ENCODE measurements around the gene UBTD1. TPM values are rescaled to one million over a fixed set of nuclear protein-coding genes. Genes with fewer than 3 reads are reported as not detected.

UBTD1 gene
- polyA plus RNA-seq, 1 donor (not counting 4 experiments of a cell fraction or from before 2014, with no cell fraction given), result 12.0 TPM

- Histone ChIP-seq H3K27me3 (ENCODE audit: control insufficient read depth, extremely low read depth, insufficient read depth, low read length) (no peaks in the 10 kb centered on the region), H3K9me1 (ENCODE audit: control insufficient read depth, extremely low read depth, insufficient read depth, low read length) (no peaks in the 10 kb centered on the region), H3K9ac (ENCODE audit: control insufficient read depth, extremely low read depth, insufficient read depth, low read length) (no peak overlapping the region), H3K27ac (ENCODE audit: control insufficient read depth, insufficient read depth, low read length) (peak overlapping the region; percentile 76), H3K4me1 (ENCODE audit: control insufficient read depth, extremely low read depth, insufficient read depth, low read length) (peaks cover 43% of the 10 kb centered on the region), H4K20me1 (ENCODE audit: control insufficient read depth, extremely low read depth, insufficient read depth, low read length) (no peaks in the 10 kb centered on the region), H3K4me3 (ENCODE audit: control insufficient read depth in 2 of 3, extremely low read depth in 1 of 3, insufficient read depth in 2 of 3, low read depth in 1 of 3, low read length in 3 of 3) (no peak overlapping the region), H3K79me2 (ENCODE audit: control insufficient read depth, insufficient read depth, low read length) (peaks cover 36% of the 10 kb centered on the region), H3K9me3 (ENCODE audit: control insufficient read depth, low read depth, low read length) (no peaks in the 10 kb centered on the region), H3K36me3 (ENCODE audit: control insufficient read depth in 2 of 2, extremely low read depth in 1 of 2, insufficient read depth in 2 of 2, low read length in 2 of 2) (peaks cover 21 to 42% of the 10 kb centered on the region in 2 experiments), H2AFZ (ENCODE audit: control insufficient read depth, low read length) (no peak overlapping the region), H3K4me2 (ENCODE audit: control insufficient read depth, extremely low read depth, insufficient read depth, low read depth, low read length) (peak overlapping the region; percentile 43)
- dilution Hi-C loops (cut with MboI; ENCODE audit: extremely low pct_ligation_motif_present, low sequenced_read_pairs), result no loop called here
- DNase-seq (ENCODE audit: low read depth, low spot score) (no peak), FAIRE-seq (peak; percentile 17)
- TF ChIP-seq, protein P1, sequence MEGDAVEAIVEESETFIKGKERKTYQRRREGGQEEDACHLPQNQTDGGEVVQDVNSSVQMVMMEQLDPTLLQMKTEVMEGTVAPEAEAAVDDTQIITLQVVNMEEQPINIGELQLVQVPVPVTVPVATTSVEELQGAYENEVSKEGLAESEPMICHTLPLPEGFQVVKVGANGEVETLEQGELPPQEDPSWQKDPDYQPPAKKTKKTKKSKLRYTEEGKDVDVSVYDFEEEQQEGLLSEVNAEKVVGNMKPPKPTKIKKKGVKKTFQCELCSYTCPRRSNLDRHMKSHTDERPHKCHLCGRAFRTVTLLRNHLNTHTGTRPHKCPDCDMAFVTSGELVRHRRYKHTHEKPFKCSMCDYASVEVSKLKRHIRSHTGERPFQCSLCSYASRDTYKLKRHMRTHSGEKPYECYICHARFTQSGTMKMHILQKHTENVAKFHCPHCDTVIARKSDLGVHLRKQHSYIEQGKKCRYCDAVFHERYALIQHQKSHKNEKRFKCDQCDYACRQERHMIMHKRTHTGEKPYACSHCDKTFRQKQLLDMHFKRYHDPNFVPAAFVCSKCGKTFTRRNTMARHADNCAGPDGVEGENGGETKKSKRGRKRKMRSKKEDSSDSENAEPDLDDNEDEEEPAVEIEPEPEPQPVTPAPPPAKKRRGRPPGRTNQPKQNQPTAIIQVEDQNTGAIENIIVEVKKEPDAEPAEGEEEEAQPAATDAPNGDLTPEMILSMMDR (optimal IDR thresholded peaks at IDR 0.05 in 1 of 3, IDR thresholded peaks at IDR 0.05 in 1 of 3, conservative IDR thresholded peaks at IDR 0.05 in 1 of 3; ENCODE audit: extremely low read depth in 1 of 3, insufficient read depth in 2 of 3, low read length in 3 of 3), result no peak
- TF ChIP-seq EZH2 (IDR thresholded peaks at IDR 0.05; ENCODE audit: low read length), result no peak
Observed at GRCh38 chr10:97479939-97480338, 18.8 kb upstream of the UBTD1 start.

- FAIRE-seq, result peak; percentile 75
- peaks cover 21 to 42% of the 10 kb centered on the region in 2 experiments for H3K36me3 ChIP-seq (ENCODE audit: control insufficient read depth in 2 of 2, extremely low read depth in 1 of 2, insufficient read depth in 2 of 2, low read length in 2 of 2)
- H3K27ac ChIP-seq (ENCODE audit: control insufficient read depth, insufficient read depth, low read length), result peak overlapping the region; percentile 76
- DNase-seq (ENCODE audit: low read depth, low spot score), result peak; percentile 55
- H3K9me1 ChIP-seq (ENCODE audit: control insufficient read depth, extremely low read depth, insufficient read depth, low read length), result no peaks in the 10 kb centered on the region
- no peak for TF ChIP-seq EZH2 (IDR thresholded peaks at IDR 0.05; ENCODE audit: low read length)
- TF ChIP-seq, protein P1 (optimal IDR thresholded peaks at IDR 0.05 in 1 of 3, IDR thresholded peaks at IDR 0.05 in 1 of 3, conservative IDR thresholded peaks at IDR 0.05 in 1 of 3; ENCODE audit: extremely low read depth in 1 of 3, insufficient read depth in 2 of 3, low read length in 3 of 3), result no peak
- H3K4me2 ChIP-seq (ENCODE audit: control insufficient read depth, extremely low read depth, insufficient read depth, low read depth, low read length), result peak overlapping the region; percentile 71
- H2AFZ ChIP-seq (ENCODE audit: control insufficient read depth, low read length), result no peak overlapping the region
- no peaks in the 10 kb centered on the region for H3K27me3 ChIP-seq (ENCODE audit: control insufficient read depth, extremely low read depth, insufficient read depth, low read length)
- no peaks in the 10 kb centered on the region for H3K9me3 ChIP-seq (ENCODE audit: control insufficient read depth, low read depth, low read length)
- no peak overlapping the region for H3K4me3 ChIP-seq (ENCODE audit: control insufficient read depth in 2 of 3, extremely low read depth in 1 of 3, insufficient read depth in 2 of 3, low read depth in 1 of 3, low read length in 3 of 3)
- peaks cover 45% of the 10 kb centered on the region for H3K79me2 ChIP-seq (ENCODE audit: control insufficient read depth, insufficient read depth, low read length)
- peaks cover 40% of the 10 kb centered on the region for H3K4me1 ChIP-seq (ENCODE audit: control insufficient read depth, extremely low read depth, insufficient read depth, low read length)
- dilution Hi-C loops (cut with MboI; ENCODE audit: extremely low pct_ligation_motif_present, low sequenced_read_pairs), result no loop called here
- H3K9ac ChIP-seq (ENCODE audit: control insufficient read depth, extremely low read depth, insufficient read depth, low read length), result peak overlapping the region; percentile 47
- no peaks in the 10 kb centered on the region for H4K20me1 ChIP-seq (ENCODE audit: control insufficient read depth, extremely low read depth, insufficient read depth, low read length)
Observed at GRCh38 chr10:97481071-97481470, 17.7 kb upstream of the UBTD1 start.

Measured in keratinocyte (primary cell).